ENCODE measurements around the gene C1S.

DNA sequence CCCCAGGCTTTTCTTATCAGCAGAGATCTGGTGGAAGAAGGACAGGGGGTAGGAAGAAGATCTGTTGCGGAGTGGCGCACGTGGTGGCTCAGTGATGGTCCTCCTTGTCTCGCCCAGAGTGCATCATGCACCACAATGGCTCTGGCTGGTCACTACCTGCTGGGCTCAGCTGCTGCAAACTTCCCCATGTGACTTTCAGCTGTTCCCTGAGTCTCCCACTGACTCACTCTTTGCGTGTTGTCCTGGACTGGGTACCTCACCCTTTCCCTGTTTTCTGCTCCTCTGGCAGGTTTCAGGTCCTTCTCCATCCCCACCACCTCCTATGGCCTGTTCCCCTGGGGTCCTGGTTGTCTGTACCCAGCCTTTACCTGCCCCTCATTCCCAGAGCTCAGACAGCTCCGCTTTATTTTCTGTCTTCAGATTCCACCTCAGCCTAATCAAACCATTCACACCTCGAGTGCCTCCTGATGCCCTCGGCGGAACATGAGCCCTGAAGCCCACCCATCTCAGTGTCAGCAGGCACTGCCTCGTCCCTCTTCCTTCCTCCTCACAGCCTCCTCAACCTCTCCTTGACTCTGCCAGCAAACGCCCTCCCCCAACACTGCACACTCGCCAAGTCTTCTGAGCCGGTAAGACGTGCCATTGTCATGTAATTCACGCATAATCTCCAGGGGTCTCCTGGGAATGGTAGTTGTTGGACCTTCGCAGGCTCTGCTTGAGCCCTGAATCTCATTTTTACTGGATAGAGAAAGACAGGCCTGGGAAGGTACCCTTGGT is 29.9 kb downstream of the C1S start:
- TF ChIP-seq, protein P1, sequence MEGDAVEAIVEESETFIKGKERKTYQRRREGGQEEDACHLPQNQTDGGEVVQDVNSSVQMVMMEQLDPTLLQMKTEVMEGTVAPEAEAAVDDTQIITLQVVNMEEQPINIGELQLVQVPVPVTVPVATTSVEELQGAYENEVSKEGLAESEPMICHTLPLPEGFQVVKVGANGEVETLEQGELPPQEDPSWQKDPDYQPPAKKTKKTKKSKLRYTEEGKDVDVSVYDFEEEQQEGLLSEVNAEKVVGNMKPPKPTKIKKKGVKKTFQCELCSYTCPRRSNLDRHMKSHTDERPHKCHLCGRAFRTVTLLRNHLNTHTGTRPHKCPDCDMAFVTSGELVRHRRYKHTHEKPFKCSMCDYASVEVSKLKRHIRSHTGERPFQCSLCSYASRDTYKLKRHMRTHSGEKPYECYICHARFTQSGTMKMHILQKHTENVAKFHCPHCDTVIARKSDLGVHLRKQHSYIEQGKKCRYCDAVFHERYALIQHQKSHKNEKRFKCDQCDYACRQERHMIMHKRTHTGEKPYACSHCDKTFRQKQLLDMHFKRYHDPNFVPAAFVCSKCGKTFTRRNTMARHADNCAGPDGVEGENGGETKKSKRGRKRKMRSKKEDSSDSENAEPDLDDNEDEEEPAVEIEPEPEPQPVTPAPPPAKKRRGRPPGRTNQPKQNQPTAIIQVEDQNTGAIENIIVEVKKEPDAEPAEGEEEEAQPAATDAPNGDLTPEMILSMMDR (IDR thresholded peaks at IDR 0.05) = no peak
- TF ChIP-seq POLR2A (IDR thresholded peaks at IDR 0.05) = no peak
